ENCODE results near the gene EIF2B5.

Gene EIF2B5

GRCh38 chr3:184193991-184194539 lies 58.9 kb downstream of the EIF2B5 start:
- in situ Hi-C loops (cut with HindIII; ENCODE audit: low sequenced_read_pairs) = no loop called here
- no peak overlapping the region for H3K4me3 ChIP-seq (ENCODE audit: low read depth, low read length)
- no peak for DNase-seq (ENCODE audit: low read depth, low spot score)
- TF ChIP-seq CTCF (IDR thresholded peaks at IDR 0.05; ENCODE audit: low read depth, low read length) = no peak

All from astrocyte of the spinal cord (primary cell).